Measurements from ENCODE around the gene F11R. TPM values are rescaled to one million over a fixed set of nuclear protein-coding genes. Genes with fewer than 3 reads are reported as not detected.
A peak's percentile ranks its signal among the peaks of the same experiment; 100 is the strongest.
"Not testable (repeated sequence)": the region's sequence is repeated elsewhere in the genome, so short reads cannot be mapped to it uniquely, and the experiment has no call there.

Gene F11R
- 10 to 100 TPM; 21.7 to 26.0 TPM for total RNA-seq
- 1 to 10 TPM; 2.4 to 8.0 TPM for polyA plus RNA-seq
- long read RNA-seq, donor 1, partial matches to known transcripts, result 0 of 5 reads
- long read RNA-seq, donor 1, other reads (novel, unspliced or antisense), result 5 of 5 reads
- long read RNA-seq, donor 2, partial matches to known transcripts, result 0 of 6 reads
- long read RNA-seq, donor 2, other reads (novel, unspliced or antisense), result 6 of 6 reads

DNA sequence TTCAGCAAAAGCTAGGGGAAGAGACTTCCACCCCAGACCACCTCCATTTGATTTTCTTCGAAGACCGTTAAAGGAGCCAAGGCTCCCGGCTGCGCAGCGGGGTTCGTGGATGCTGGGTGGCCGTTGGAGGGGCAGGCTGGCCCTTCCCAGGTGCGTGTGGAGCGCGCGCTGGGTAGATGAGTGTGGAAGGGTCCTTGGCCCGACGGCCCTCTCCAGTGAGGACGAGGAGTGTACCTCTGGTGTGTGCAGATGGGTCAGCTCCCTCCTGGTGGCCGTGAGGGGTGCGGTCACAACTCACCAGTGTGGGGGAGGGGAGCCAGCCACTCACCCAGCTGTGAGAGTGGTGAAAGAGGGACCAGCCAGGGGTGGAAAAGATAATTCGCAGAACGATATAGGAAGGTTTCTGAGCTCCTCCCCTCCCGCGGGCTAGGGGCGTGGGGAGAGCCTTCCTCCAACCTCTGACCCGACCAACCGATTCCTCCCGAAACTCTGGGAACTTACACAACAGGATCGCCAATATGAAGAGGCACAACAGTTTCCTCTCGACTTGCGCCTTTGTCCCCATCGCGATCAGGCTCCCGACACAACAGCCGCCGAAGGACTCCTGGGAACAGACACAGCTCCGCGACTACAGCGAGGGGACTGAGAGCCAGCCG is at the start of gene F11R:
F11R (minus strand) TSS at position 644 of the 656 bp plus-strand sequence; CDS start at position 565, 79 bp downstream.
- DNase-seq (peak in 1 of 2 donors; percentile 78), ATAC-seq (ENCODE audit: low FRiP score) (peak; percentile 71)
- Histone ChIP-seq H3K36me3 (ENCODE audit: control insufficient read depth in 1 of 2, insufficient read depth in 2 of 2, low read length in 1 of 2) (no peaks in the 10 kb centered on the region), H3K9me3 (ENCODE audit: control insufficient read depth, low read length) (no peaks in the 10 kb centered on the region), H3K4me1 (ENCODE audit: control insufficient read depth in 1 of 2, insufficient read depth in 2 of 2, low read length in 2 of 2) (no peaks in the 10 kb centered on the region), H3K27ac (ENCODE audit: low read depth in 1 of 2, low read length in 2 of 2) (no peak within 1 kb of the TSS), H3K27me3 (ENCODE audit: control insufficient read depth in 1 of 2, insufficient read depth in 2 of 2, low read length in 1 of 2) (no peaks in the 10 kb centered on the region), H3K4me3 (ENCODE audit: low read length in 2 of 2) (peak within 1 kb of the TSS; percentile 15 to 44)
- WGBS, 2 donors, result 1% methylated on average over 36 of the region's 36 CpGs
- intact Hi-C loops (cut with DNase I), result no loop called here

- Histone ChIP-seq H3K27me3 (ENCODE audit: control insufficient read depth in 1 of 2, insufficient read depth in 2 of 2, low read length in 1 of 2) (no peaks in the 10 kb centered on the region), H3K4me3 (ENCODE audit: low read length in 2 of 2) (no peak within 1 kb of the TSS), H3K4me1 (ENCODE audit: control insufficient read depth in 1 of 2, insufficient read depth in 2 of 2, low read length in 2 of 2) (no peaks in the 10 kb centered on the region), H3K27ac (ENCODE audit: low read depth in 1 of 2, low read length in 2 of 2) (no peak within 1 kb of the TSS), H3K36me3 (ENCODE audit: control insufficient read depth in 1 of 2, insufficient read depth in 2 of 2, low read length in 1 of 2) (no peaks in the 10 kb centered on the region), H3K9me3 (ENCODE audit: control insufficient read depth, low read length) (no peaks in the 10 kb centered on the region)
- peak; percentile 47 for ATAC-seq (ENCODE audit: low FRiP score)
- 80 to 83% methylated on average over 9 of the region's 9 CpGs for WGBS, 2 donors
- DNase-seq, result peak; percentile 81 to 90
- intact Hi-C loops (cut with DNase I), result no loop called here
Measured at GRCh38 chr1:161069731-161070270, 48.8 kb upstream of the F11R start, which contains the start of gene ARHGAP30. Gene ARHGAP30 (minus strand): TSS chr1:161069891. CDS start chr1:161069624, 267 bp downstream.

GRCh38 chr1:161069241-161069640 is 48.3 kb upstream of the F11R start:
- H3K27ac ChIP-seq (ENCODE audit: low read depth in 1 of 2, low read length in 2 of 2), result no peak overlapping the region
- no peaks in the 10 kb centered on the region for H3K9me3 ChIP-seq (ENCODE audit: control insufficient read depth, low read length)
- H3K27me3 ChIP-seq (ENCODE audit: control insufficient read depth in 1 of 2, insufficient read depth in 2 of 2, low read length in 1 of 2), result no peaks in the 10 kb centered on the region
- intact Hi-C loops (cut with DNase I), result no loop called here
- WGBS, 2 donors, result 87 to 90% methylated on average over 9 of the region's 9 CpGs
- H3K4me1 ChIP-seq (ENCODE audit: control insufficient read depth in 1 of 2, insufficient read depth in 2 of 2, low read length in 2 of 2), result no peaks in the 10 kb centered on the region
- H3K36me3 ChIP-seq (ENCODE audit: control insufficient read depth in 1 of 2, insufficient read depth in 2 of 2, low read length in 1 of 2), result no peaks in the 10 kb centered on the region
- no peak overlapping the region for H3K4me3 ChIP-seq (ENCODE audit: low read length in 2 of 2)
- ATAC-seq (ENCODE audit: low FRiP score), result no peak
- peak; percentile 52 to 66 for DNase-seq

GRCh38 chr1:161068306-161069234 is 47.6 kb upstream of the F11R start:
- DNase-seq (peak; percentile 81 to 90), ATAC-seq (ENCODE audit: low FRiP score) (peak; percentile 83)
- intact Hi-C loops (cut with DNase I), result no loop called here
- no peak overlapping the region for H3K4me3 ChIP-seq (ENCODE audit: low read length in 2 of 2)
- WGBS, 2 donors, result 80% methylated on average over 10 of the region's 10 CpGs
- no peaks in the 10 kb centered on the region for H3K9me3 ChIP-seq (ENCODE audit: control insufficient read depth, low read length)
- H3K27ac ChIP-seq (ENCODE audit: low read depth in 1 of 2, low read length in 2 of 2), result no peak overlapping the region
- no peaks in the 10 kb centered on the region for H3K4me1 ChIP-seq (ENCODE audit: control insufficient read depth in 1 of 2, insufficient read depth in 2 of 2, low read length in 2 of 2)
- H3K36me3 ChIP-seq (ENCODE audit: control insufficient read depth in 1 of 2, insufficient read depth in 2 of 2, low read length in 1 of 2), result no peaks in the 10 kb centered on the region
- no peaks in the 10 kb centered on the region for H3K27me3 ChIP-seq (ENCODE audit: control insufficient read depth in 1 of 2, insufficient read depth in 2 of 2, low read length in 1 of 2)

GRCh38 chr1:161066694-161067093 is 45.7 kb upstream of the F11R start:
- 66 to 71% methylated on average over 3 of the region's 3 CpGs for WGBS, 2 donors
- H3K36me3 ChIP-seq (ENCODE audit: control insufficient read depth in 1 of 2, insufficient read depth in 2 of 2, low read length in 1 of 2), result no peaks in the 10 kb centered on the region
- ATAC-seq (ENCODE audit: low FRiP score) (no peak), DNase-seq (peak in 1 of 2 donors; percentile 6)
- no peak overlapping the region for H3K4me3 ChIP-seq (ENCODE audit: low read length in 2 of 2)
- H3K27me3 ChIP-seq (ENCODE audit: control insufficient read depth in 1 of 2, insufficient read depth in 2 of 2, low read length in 1 of 2), result no peaks in the 10 kb centered on the region
- H3K9me3 ChIP-seq (ENCODE audit: control insufficient read depth, low read length), result no peaks in the 10 kb centered on the region
- intact Hi-C loops (cut with DNase I), result no loop called here
- H3K4me1 ChIP-seq (ENCODE audit: control insufficient read depth in 1 of 2, insufficient read depth in 2 of 2, low read length in 2 of 2), result no peaks in the 10 kb centered on the region
- H3K27ac ChIP-seq (ENCODE audit: low read depth in 1 of 2, low read length in 2 of 2), result no peak overlapping the region

GRCh38 chr1:161065681-161066080 is 44.7 kb upstream of the F11R start:
- H3K36me3 ChIP-seq (ENCODE audit: control insufficient read depth in 1 of 2, insufficient read depth in 2 of 2, low read length in 1 of 2); H3K4me3 ChIP-seq (ENCODE audit: low read length in 2 of 2); H3K4me1 ChIP-seq (ENCODE audit: control insufficient read depth in 1 of 2, insufficient read depth in 2 of 2, low read length in 2 of 2); ATAC-seq (ENCODE audit: low FRiP score); H3K27me3 ChIP-seq (ENCODE audit: control insufficient read depth in 1 of 2, insufficient read depth in 2 of 2, low read length in 1 of 2); DNase-seq; intact Hi-C loops (cut with DNase I); H3K27ac ChIP-seq (ENCODE audit: low read depth in 1 of 2, low read length in 2 of 2); H3K9me3 ChIP-seq (ENCODE audit: control insufficient read depth, low read length): not testable (repeated sequence)
- 87 to 88% methylated on average over 7 of the region's 7 CpGs for WGBS, 2 donors

- ATAC-seq (ENCODE audit: low FRiP score); H3K36me3 ChIP-seq (ENCODE audit: control insufficient read depth in 1 of 2, insufficient read depth in 2 of 2, low read length in 1 of 2); H3K27me3 ChIP-seq (ENCODE audit: control insufficient read depth in 1 of 2, insufficient read depth in 2 of 2, low read length in 1 of 2); H3K4me3 ChIP-seq (ENCODE audit: low read length in 2 of 2); H3K9me3 ChIP-seq (ENCODE audit: control insufficient read depth, low read length); DNase-seq; intact Hi-C loops (cut with DNase I); H3K27ac ChIP-seq (ENCODE audit: low read depth in 1 of 2, low read length in 2 of 2); H3K4me1 ChIP-seq (ENCODE audit: control insufficient read depth in 1 of 2, insufficient read depth in 2 of 2, low read length in 2 of 2): not testable (repeated sequence)
- WGBS, 2 donors, result 54 to 56% methylated on average over 6 of the region's 6 CpGs
Measured at GRCh38 chr1:161063936-161064335, 43.0 kb upstream of the F11R start.

DNA sequence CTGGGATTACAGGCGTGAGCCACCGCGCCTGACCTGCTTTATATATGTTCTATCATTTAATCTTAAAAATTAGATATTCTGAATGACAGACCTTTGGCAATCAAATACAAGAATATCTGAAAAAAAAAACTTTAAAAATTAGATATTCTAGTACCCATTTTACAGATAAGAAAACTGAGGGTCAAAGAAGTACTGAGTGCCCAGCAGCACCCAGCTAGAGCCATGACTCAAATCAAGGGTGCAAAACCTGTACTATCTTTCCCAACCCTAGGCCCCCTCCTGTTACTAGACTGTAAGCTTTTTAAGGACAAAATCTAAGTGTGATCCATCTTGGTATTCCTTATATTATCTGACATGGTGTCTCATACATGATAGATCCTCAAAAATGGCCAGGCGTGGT is 40.5 kb upstream of the F11R start:
- 88 to 94% methylated on average over 4 of the region's 4 CpGs for WGBS, 2 donors
- intact Hi-C loops (cut with DNase I), result no loop called here
- ATAC-seq (ENCODE audit: low FRiP score) (no peak), DNase-seq (no peak)
- no peaks in the 10 kb centered on the region for H3K4me1 ChIP-seq (ENCODE audit: control insufficient read depth in 1 of 2, insufficient read depth in 2 of 2, low read length in 2 of 2)
- H3K9me3 ChIP-seq (ENCODE audit: control insufficient read depth, low read length), result no peaks in the 10 kb centered on the region
- H3K4me3 ChIP-seq (ENCODE audit: low read length in 2 of 2), result no peak overlapping the region
- no peaks in the 10 kb centered on the region for H3K27me3 ChIP-seq (ENCODE audit: control insufficient read depth in 1 of 2, insufficient read depth in 2 of 2, low read length in 1 of 2)
- no peaks in the 10 kb centered on the region for H3K36me3 ChIP-seq (ENCODE audit: control insufficient read depth in 1 of 2, insufficient read depth in 2 of 2, low read length in 1 of 2)
- no peak overlapping the region for H3K27ac ChIP-seq (ENCODE audit: low read depth in 1 of 2, low read length in 2 of 2)

Data from aorta (tissue), 5 donors.